Measurements from ENCODE around the gene SEMA3B. TPM values are rescaled to one million over a fixed set of nuclear protein-coding genes. Genes with fewer than 3 reads are reported as not detected.

The SEMA3B gene
- polyA plus RNA-seq, 1 donor (not counting 4 experiments of a cell fraction or from before 2014, with no cell fraction given): 0.58 TPM

DNA sequence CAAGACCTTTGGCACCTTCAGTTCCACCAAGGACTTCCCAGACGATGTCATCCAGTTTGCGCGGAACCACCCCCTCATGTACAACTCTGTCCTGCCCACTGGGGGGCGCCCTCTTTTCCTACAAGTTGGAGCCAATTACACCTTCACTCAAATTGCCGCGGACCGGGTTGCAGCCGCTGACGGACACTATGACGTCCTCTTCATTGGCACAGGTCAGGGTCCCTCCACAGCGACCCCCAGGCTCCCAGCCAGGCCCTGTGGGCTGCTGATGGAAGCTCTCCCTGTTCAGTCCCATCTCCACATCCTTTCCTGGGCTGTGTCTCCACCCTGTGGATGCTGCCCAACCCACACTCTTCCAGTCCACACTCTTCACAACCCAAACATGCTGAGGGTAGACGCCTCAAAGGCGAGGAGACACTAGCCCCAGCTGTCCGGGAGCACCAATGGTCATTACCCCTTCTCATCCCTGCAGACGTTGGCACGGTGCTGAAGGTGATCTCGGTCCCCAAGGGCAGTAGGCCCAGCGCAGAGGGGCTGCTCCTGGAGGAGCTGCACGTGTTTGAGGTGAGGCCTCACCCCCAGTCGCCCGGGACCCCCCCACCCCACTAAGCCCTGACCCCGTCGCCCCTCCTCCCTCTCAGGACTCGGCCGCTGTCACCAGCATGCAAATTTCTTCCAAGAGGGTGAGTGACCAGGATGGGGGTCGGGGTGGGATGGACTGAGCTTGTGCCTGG lies 5.6 kb downstream of the SEMA3B start:
- Histone ChIP-seq H3K9me1 (ENCODE audit: control insufficient read depth, extremely low read depth, insufficient read depth, low read length) (no peaks in the 10 kb centered on the region), H3K36me3 (ENCODE audit: control insufficient read depth in 2 of 2, extremely low read depth in 1 of 2, insufficient read depth in 2 of 2, low read length in 2 of 2) (no peaks in the 10 kb centered on the region), H2AFZ (ENCODE audit: control insufficient read depth, low read length) (no peak overlapping the region), H3K27ac (ENCODE audit: control insufficient read depth, insufficient read depth, low read length) (no peak overlapping the region), H3K4me1 (ENCODE audit: control insufficient read depth, extremely low read depth, insufficient read depth, low read length) (peaks cover 16% of the 10 kb centered on the region), H3K4me2 (ENCODE audit: control insufficient read depth, extremely low read depth, insufficient read depth, low read depth, low read length) (peak overlapping the region; percentile 2), H3K9me3 (ENCODE audit: control insufficient read depth, low read depth, low read length) (no peaks in the 10 kb centered on the region), H3K79me2 (ENCODE audit: control insufficient read depth, insufficient read depth, low read length) (no peaks in the 10 kb centered on the region), H3K27me3 (ENCODE audit: control insufficient read depth, extremely low read depth, insufficient read depth, low read length) (peaks cover 40% of the 10 kb centered on the region), H3K9ac (ENCODE audit: control insufficient read depth, extremely low read depth, insufficient read depth, low read length) (no peak overlapping the region), H4K20me1 (ENCODE audit: control insufficient read depth, extremely low read depth, insufficient read depth, low read length) (no peaks in the 10 kb centered on the region), H3K4me3 (ENCODE audit: control insufficient read depth in 2 of 3, extremely low read depth in 1 of 3, insufficient read depth in 2 of 3, low read depth in 1 of 3, low read length in 3 of 3) (no peak overlapping the region)
- FAIRE-seq (peak; percentile 87), DNase-seq (ENCODE audit: low read depth, low spot score) (no peak)
- dilution Hi-C loops (cut with MboI; ENCODE audit: extremely low pct_ligation_motif_present, low sequenced_read_pairs): no loop called here
- no peak for TF ChIP-seq EZH2 (IDR thresholded peaks at IDR 0.05; ENCODE audit: low read length)
- TF ChIP-seq, protein P1, sequence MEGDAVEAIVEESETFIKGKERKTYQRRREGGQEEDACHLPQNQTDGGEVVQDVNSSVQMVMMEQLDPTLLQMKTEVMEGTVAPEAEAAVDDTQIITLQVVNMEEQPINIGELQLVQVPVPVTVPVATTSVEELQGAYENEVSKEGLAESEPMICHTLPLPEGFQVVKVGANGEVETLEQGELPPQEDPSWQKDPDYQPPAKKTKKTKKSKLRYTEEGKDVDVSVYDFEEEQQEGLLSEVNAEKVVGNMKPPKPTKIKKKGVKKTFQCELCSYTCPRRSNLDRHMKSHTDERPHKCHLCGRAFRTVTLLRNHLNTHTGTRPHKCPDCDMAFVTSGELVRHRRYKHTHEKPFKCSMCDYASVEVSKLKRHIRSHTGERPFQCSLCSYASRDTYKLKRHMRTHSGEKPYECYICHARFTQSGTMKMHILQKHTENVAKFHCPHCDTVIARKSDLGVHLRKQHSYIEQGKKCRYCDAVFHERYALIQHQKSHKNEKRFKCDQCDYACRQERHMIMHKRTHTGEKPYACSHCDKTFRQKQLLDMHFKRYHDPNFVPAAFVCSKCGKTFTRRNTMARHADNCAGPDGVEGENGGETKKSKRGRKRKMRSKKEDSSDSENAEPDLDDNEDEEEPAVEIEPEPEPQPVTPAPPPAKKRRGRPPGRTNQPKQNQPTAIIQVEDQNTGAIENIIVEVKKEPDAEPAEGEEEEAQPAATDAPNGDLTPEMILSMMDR (optimal IDR thresholded peaks at IDR 0.05 in 1 of 3, IDR thresholded peaks at IDR 0.05 in 1 of 3, conservative IDR thresholded peaks at IDR 0.05 in 1 of 3; ENCODE audit: extremely low read depth in 1 of 3, insufficient read depth in 2 of 3, low read length in 3 of 3): peak in 2 of 3 experiments; percentile 88 to 89

DNA sequence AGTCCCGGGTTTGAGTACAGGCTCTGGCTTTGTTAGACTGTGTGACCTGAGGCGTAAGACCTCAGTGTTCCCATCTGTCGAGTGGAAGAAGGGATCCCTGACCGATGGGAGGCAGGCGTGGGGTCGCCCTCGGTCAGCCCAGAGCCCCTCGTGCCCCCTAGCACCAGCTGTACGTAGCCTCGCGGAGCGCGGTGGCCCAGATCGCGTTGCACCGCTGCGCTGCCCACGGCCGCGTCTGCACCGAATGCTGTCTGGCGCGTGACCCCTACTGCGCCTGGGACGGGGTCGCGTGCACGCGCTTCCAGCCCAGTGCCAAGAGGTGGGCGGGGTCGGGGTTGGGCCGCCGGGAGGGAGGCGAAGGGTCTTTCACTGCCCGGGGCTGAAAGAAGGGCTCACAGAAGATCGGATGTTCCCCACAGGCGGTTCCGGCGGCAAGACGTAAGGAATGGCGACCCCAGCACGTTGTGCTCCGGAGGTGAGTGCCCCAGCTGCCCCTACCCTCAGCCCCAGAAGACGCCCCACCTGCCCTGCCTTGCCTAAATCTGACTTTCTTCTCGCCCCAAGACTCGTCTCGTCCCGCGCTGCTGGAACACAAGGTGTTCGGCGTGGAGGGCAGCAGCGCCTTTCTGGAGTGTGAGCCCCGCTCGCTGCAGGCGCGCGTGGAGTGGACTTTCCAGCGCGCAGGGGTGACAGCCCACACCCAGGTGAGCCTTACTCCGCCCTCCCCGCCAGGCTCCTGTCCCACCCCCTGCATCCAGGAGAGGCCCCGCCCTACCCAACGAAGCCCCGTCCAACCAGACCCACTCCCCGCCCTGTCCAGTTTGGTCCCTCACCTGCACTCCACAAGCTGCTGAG lies 6.4 kb downstream of the SEMA3B start:
- Histone ChIP-seq H3K36me3 (ENCODE audit: control insufficient read depth in 2 of 2, extremely low read depth in 1 of 2, insufficient read depth in 2 of 2, low read length in 2 of 2) (no peaks in the 10 kb centered on the region), H3K4me3 (ENCODE audit: control insufficient read depth in 2 of 3, extremely low read depth in 1 of 3, insufficient read depth in 2 of 3, low read depth in 1 of 3, low read length in 3 of 3) (no peak overlapping the region), H3K79me2 (ENCODE audit: control insufficient read depth, insufficient read depth, low read length) (no peaks in the 10 kb centered on the region), H3K9me1 (ENCODE audit: control insufficient read depth, extremely low read depth, insufficient read depth, low read length) (no peaks in the 10 kb centered on the region), H3K27ac (ENCODE audit: control insufficient read depth, insufficient read depth, low read length) (no peak overlapping the region), H3K4me1 (ENCODE audit: control insufficient read depth, extremely low read depth, insufficient read depth, low read length) (peaks cover 8% of the 10 kb centered on the region), H3K27me3 (ENCODE audit: control insufficient read depth, extremely low read depth, insufficient read depth, low read length) (peaks cover 40% of the 10 kb centered on the region), H2AFZ (ENCODE audit: control insufficient read depth, low read length) (no peak overlapping the region), H3K9me3 (ENCODE audit: control insufficient read depth, low read depth, low read length) (no peaks in the 10 kb centered on the region), H3K9ac (ENCODE audit: control insufficient read depth, extremely low read depth, insufficient read depth, low read length) (no peak overlapping the region), H3K4me2 (ENCODE audit: control insufficient read depth, extremely low read depth, insufficient read depth, low read depth, low read length) (no peak overlapping the region), H4K20me1 (ENCODE audit: control insufficient read depth, extremely low read depth, insufficient read depth, low read length) (no peaks in the 10 kb centered on the region)
- dilution Hi-C loops (cut with MboI; ENCODE audit: extremely low pct_ligation_motif_present, low sequenced_read_pairs): no loop called here
- FAIRE-seq (no peak), DNase-seq (ENCODE audit: low read depth, low spot score) (no peak)
- TF ChIP-seq, protein P1 (optimal IDR thresholded peaks at IDR 0.05 in 1 of 3, IDR thresholded peaks at IDR 0.05 in 1 of 3, conservative IDR thresholded peaks at IDR 0.05 in 1 of 3; ENCODE audit: extremely low read depth in 1 of 3, insufficient read depth in 2 of 3, low read length in 3 of 3): no peak
- peak; percentile 63 for TF ChIP-seq EZH2 (IDR thresholded peaks at IDR 0.05; ENCODE audit: low read length)

Data from keratinocyte (primary cell).